ENCODE data around the gene FHL2.

DNA sequence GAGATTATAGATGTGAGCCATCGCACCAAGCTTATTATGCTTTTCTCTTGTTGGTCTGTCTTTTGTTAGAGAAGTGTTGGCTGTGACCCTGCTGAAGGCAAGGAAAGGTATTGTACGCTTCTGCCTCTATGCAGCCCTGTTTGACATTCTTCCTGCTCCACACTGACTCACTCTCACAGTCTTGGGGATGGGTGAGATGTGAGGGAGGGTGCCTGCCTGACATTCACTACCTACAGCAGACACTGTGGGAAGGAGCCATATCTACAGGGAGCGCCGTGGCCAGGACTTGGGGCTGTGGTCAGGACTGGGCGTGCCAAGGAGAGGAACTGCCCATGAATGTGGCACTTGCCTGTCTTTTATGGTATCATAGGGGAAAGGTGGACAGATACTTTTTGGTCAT is 43.9 kb upstream of the FHL2 start:
- no peak for TF ChIP-seq CTCF (IDR thresholded peaks at IDR 0.05; ENCODE audit: insufficient read depth, low read length, poor library complexity, severe bottlenecking)
- TF ChIP-seq EZH2phosphoT487 (conservative IDR thresholded peaks at IDR 0.05; ENCODE audit: low read length), result no peak

All from SU-DHL-6 (cell line).